Gastrocnemius medialis (tissue), 4 donors: ENCODE measurements around the gene SCLY. TPM values are rescaled to one million over a fixed set of nuclear protein-coding genes. Genes with fewer than 3 reads are reported as not detected.

Source experiments
- ATAC-seq, 2 donors: fragments of 150-250 bp; one replicate each; pipeline ENCODE4 v1.9.1; 2016
- DNase-seq, 2 donors: peaks; one replicate each; pipeline ENCODE4 v3.0.0-alpha.2; 2019
- H3K27ac ChIP-seq, 4 donors: fragments of 200-600 bp; sonication (generic); 1 replicate in 1 of 4; 2 replicates in 3 of 4; pipeline ENCODE4 v1.5.1; 2016 to 2018; ENCODE audit warnings: mild to moderate bottlenecking in 2 of 4, moderate library complexity in 1 of 4
- H3K27me3 ChIP-seq, 3 donors: fragments of 200-600 bp; sonication (generic) in 2 of 3; 1 replicate in 1 of 3; 2 replicates in 2 of 3; pipeline versions ENCODE4 v1.5.1 to v1.6.0; 2016 to 2019; ENCODE audit warnings: mild to moderate bottlenecking in 1 of 3, moderate library complexity in 1 of 3
- H3K36me3 ChIP-seq, 2 donors: fragments of 200-600 bp; sonication (generic) in 1 of 2; one replicate each; pipeline ENCODE4 v1.5.1; 2017 to 2018
- H3K4me1 ChIP-seq, 2 donors: fragments of 200-600 bp; sonication (generic) in 1 of 2; one replicate each; pipeline ENCODE4 v1.5.1; 2016 to 2017; ENCODE audit warnings: mild to moderate bottlenecking in 2 of 2
- H3K4me3 ChIP-seq, 4 donors: fragments of 200-600 bp; sonication (generic) in 3 of 4; 1 replicate in 1 of 4; 2 replicates in 3 of 4; pipeline ENCODE4 v1.5.1; 2016 to 2019; ENCODE audit warnings: mild to moderate bottlenecking in 2 of 4
- H3K9me3 ChIP-seq, 3 donors: fragments of 200-600 bp; sonication (generic) in 2 of 3; 1 replicate in 1 of 3; 2 replicates in 2 of 3; pipeline ENCODE4 v1.5.1; 2016 to 2019
- POLR2A ChIP-seq, 2 donors: fragments of 450-650 bp; IDR thresholded peaks; one replicate each; pipeline ENCODE4 v1.6.1; 2017; ENCODE audit warnings: antibody characterized with exemption in 2 of 2, mild to moderate bottlenecking in 2 of 2, moderate library complexity in 2 of 2
- in situ Hi-C, 4 donors: fragments of 200-750 bp; cut with MboI; loops; one replicate each; pipeline versions ENCODE4 v1.15.0 to v1.8.0; 2017; ENCODE audit warnings: low sequenced_read_pairs in 4 of 4
- intact Hi-C: fragments of 100-400 bp; cut with DNase I; formaldehyde crosslinking; loops from one replicate; pipeline ENCODE4 v1.15.1; 2023; ENCODE audit warnings: low total_unique reads
- total RNA-seq, 4 donors: library from RNA; depleted of rRNA; stranded (reverse); fragments of >200 nt; gene quantifications; one replicate each; pipeline versions ENCODE4 v1.1.0 to v1.2.3, GENCODE V29; 2016
- TF ChIP-seq, protein P1 (sequence below), 5 experiments: fragments of 450-650 bp in 3 of 5; fragments of 200-600 bp in 2 of 5; sonication (generic) in 2 of 5; IDR thresholded peaks in 4 of 5; conservative IDR thresholded peaks in 1 of 5; 1 replicate in 4 of 5; 2 replicates in 1 of 5; pipeline ENCODE4 v1.5.1; 2016 to 2019; ENCODE audit warnings: antibody characterized with exemption in 5 of 5, mild to moderate bottlenecking in 3 of 5, moderate library complexity in 3 of 5

SCLY gene
- total RNA-seq, 4 donors from 2014 or later: 3.3 to 9.7 (median 5.6) TPM

DNA sequence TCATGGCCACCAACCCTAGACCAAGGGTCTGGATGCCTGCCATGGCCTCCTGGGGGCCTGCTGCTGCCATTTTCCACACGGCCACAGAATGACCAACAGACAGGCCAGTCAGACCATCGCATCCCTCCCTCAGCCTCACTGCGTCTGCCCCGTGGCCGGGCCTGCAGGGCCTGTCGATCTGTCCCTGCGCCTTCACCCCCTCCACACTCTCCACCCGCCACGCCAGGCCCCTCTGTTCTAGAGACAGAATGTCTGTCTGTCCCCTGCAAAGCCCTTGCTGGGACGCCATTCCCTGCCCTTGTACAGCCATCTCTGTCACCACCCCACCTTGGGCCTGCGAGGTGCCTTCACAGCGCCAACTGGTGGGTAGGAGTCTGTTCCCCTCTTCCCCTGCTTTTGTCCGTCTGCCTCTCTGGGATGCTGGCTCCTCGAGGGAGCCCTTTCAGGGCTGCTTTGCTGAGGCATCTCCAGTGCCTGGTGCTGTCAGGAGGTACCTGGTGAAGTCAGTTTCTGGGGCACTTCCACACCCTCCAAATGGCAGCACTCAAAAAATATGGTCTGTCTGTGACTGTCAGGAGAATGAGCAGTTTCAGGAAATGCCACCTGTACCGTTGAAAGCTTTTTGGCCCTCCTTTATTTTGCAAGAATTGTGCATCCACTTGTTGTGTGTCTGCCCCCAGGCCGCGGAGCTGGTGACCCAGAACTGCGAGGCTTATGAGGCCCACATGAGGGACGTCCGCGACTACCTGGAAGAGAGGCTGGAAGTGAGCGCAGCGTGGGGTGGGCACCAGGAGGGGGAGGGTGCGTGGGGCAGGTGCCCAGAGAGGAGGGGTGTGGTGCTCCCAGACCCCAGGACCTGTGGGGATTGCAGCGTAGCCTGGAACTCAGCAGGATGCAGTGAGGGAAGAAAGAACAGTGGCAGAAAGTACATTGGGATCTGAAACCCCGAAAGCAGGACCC lies 32.7 kb downstream of the SCLY start:
- ATAC-seq: no peak

DNA sequence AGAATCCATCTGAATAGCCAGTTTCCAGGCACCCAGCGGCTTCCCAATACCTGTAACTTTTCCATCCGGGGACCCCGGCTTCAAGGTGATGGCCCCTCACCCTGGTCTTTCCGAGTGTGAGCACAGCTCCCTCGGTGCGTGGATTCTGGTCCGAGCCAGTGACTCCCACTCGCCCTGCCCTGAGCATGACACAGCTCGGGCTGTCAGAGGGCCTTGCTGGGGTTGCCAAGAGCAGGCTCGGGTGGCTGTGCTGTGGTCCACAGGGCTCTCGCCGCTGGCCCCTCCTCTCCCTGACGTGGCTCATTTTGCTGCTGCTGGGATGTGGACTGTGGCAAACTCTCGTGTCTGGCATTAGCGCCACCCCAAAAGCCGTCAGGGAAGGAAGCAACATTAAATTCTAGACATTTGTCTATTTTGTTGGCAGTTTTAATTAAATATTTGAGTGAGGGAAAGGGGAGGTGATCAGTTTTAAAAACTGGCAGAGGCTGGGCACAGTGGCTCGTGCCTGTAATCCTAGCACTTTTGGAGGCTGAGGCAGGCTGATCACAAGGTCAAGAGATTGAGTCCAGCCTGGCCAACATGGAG lies 33.7 kb downstream of the SCLY start:
- in situ Hi-C loops: no loop called here
- intact Hi-C loops: no loop called here
- no peak for ATAC-seq
- DNase-seq: no peak
- Histone ChIP-seq H3K4me1 (no peaks in the 10 kb centered on the region), H3K27ac (no peak overlapping the region), H3K4me3 (no peak overlapping the region), H3K36me3 (no peaks in the 10 kb centered on the region), H3K27me3 (no peaks in the 10 kb centered on the region), H3K9me3 (no peaks in the 10 kb centered on the region)
- TF ChIP-seq POLR2A (IDR thresholded peaks at IDR 0.05): no peak
- TF ChIP-seq, protein P1, sequence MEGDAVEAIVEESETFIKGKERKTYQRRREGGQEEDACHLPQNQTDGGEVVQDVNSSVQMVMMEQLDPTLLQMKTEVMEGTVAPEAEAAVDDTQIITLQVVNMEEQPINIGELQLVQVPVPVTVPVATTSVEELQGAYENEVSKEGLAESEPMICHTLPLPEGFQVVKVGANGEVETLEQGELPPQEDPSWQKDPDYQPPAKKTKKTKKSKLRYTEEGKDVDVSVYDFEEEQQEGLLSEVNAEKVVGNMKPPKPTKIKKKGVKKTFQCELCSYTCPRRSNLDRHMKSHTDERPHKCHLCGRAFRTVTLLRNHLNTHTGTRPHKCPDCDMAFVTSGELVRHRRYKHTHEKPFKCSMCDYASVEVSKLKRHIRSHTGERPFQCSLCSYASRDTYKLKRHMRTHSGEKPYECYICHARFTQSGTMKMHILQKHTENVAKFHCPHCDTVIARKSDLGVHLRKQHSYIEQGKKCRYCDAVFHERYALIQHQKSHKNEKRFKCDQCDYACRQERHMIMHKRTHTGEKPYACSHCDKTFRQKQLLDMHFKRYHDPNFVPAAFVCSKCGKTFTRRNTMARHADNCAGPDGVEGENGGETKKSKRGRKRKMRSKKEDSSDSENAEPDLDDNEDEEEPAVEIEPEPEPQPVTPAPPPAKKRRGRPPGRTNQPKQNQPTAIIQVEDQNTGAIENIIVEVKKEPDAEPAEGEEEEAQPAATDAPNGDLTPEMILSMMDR (IDR thresholded peaks at IDR 0.05 in 4 of 5, conservative IDR thresholded peaks at IDR 0.05 in 1 of 5): no peak

More for the DNA sequence above, 32.7 kb downstream of the SCLY start:
- in situ Hi-C loops: no loop called here
- Histone ChIP-seq H3K27ac (no peak overlapping the region), H3K36me3 (no peaks in the 10 kb centered on the region), H3K9me3 (no peaks in the 10 kb centered on the region), H3K27me3 (no peaks in the 10 kb centered on the region), H3K4me1 (no peaks in the 10 kb centered on the region), H3K4me3 (no peak overlapping the region)
- TF ChIP-seq POLR2A (IDR thresholded peaks at IDR 0.05): no peak
- TF ChIP-seq, protein P1 (IDR thresholded peaks at IDR 0.05 in 4 of 5, conservative IDR thresholded peaks at IDR 0.05 in 1 of 5): no peak
- intact Hi-C loops: no loop called here
- no peak for DNase-seq

DNA sequence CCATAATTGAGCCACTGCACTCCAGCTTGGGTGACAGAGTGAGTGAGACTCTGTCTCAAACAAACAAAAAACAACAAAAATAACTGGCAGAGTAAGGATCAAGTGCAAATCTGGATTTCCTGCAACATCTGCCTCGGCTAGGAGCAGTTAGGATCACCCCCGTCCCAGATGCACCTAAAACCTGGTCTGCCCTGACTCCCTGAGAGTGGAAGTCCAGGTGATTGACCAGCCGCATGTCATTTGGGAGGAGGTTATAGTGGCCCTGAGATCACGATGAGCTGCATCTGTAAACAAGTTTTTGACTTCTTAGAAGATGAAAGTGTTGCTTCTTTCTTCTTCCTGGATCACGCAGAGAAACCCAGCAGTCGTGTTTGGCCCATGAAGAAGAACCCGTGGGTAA lies 34.3 kb downstream of the SCLY start:
- intact Hi-C loops: no loop called here
- ATAC-seq (no peak), DNase-seq (no peak)
- in situ Hi-C loops: no loop called here
- TF ChIP-seq, protein P1 (IDR thresholded peaks at IDR 0.05 in 4 of 5, conservative IDR thresholded peaks at IDR 0.05 in 1 of 5): no peak
- TF ChIP-seq POLR2A (IDR thresholded peaks at IDR 0.05): no peak
- Histone ChIP-seq H3K27me3 (no peaks in the 10 kb centered on the region), H3K9me3 (no peaks in the 10 kb centered on the region), H3K4me1 (no peaks in the 10 kb centered on the region), H3K27ac (no peak overlapping the region), H3K4me3 (no peak overlapping the region), H3K36me3 (no peaks in the 10 kb centered on the region)

DNA sequence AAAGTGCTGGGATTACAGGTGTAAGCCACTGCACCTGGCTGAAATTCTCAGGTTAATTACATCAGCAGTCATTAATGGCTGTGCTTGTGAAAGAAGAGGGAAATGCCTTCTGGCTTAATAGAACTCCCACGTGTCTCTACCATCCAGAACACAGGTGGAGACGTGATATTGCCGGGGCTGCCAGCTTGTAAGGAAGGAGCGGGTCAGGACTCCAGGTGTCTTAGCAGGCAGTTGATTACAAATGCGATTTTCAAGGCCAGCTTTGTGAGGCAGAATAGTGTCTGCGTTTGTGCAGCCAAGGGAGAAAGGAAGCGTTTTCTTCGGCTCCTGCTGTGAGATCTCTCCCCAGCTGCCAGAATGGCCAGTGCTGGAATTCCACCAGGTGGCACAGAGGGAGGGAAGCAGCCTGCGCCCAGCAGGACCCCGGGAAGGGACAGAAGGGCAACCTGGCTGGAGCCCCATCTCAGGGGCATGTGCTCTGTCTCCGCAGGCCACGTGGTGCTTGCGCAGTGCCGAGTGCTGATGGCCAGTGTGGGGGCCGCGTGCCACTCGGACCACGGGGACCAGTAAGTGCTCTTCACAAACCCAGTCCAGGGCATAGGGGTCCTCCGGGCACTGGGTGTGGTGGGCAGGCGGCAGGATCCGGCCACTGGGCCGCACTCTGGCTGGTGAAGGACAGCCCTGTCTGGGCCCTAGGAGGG lies 35.7 kb downstream of the SCLY start:
- ATAC-seq: no peak

More for the DNA sequence above, 35.7 kb downstream of the SCLY start:
- Histone ChIP-seq H3K27me3 (no peaks in the 10 kb centered on the region), H3K9me3 (no peaks in the 10 kb centered on the region), H3K36me3 (no peaks in the 10 kb centered on the region), H3K27ac (no peak overlapping the region), H3K4me3 (no peak overlapping the region), H3K4me1 (no peaks in the 10 kb centered on the region)
- TF ChIP-seq, protein P1 (IDR thresholded peaks at IDR 0.05 in 4 of 5, conservative IDR thresholded peaks at IDR 0.05 in 1 of 5): no peak
- TF ChIP-seq POLR2A (IDR thresholded peaks at IDR 0.05): no peak
- intact Hi-C loops (no loop called here), in situ Hi-C loops (no loop called here)
- DNase-seq: no peak
